ENCODE measurements around the gene ESRRG.

ESRRG gene

GRCh38 chr1:216499581-216500272 is 223.5 kb downstream of the ESRRG start:
- DNase-seq, result no peak

- DNase-seq, result no peak
Observed at GRCh38 chr1:216498277-216498676, 225.0 kb downstream of the ESRRG start.

- DNase-seq, result no peak
Observed at GRCh38 chr1:216485042-216485441, 238.2 kb downstream of the ESRRG start.

GRCh38 chr1:216483672-216484401 is 239.4 kb downstream of the ESRRG start:
- DNase-seq, result no peak

GRCh38 chr1:216482620-216483019 is 240.6 kb downstream of the ESRRG start:
- DNase-seq, result no peak

GRCh38 chr1:216478238-216478637 is 245.0 kb downstream of the ESRRG start:
- DNase-seq, result no peak

- no peak for DNase-seq
Observed at GRCh38 chr1:216476341-216476740, 246.9 kb downstream of the ESRRG start.

GRCh38 chr1:216475659-216476276 is 247.5 kb downstream of the ESRRG start:
- no peak for DNase-seq

- no peak for DNase-seq
Observed at GRCh38 chr1:216466162-216466801, 256.9 kb downstream of the ESRRG start.

- no peak for DNase-seq
Observed at GRCh38 chr1:216464489-216464888, 258.7 kb downstream of the ESRRG start.

- DNase-seq, result no peak
Observed at GRCh38 chr1:216462066-216462775, 261.0 kb downstream of the ESRRG start.

GRCh38 chr1:216461466-216461865 is 261.8 kb downstream of the ESRRG start:
- DNase-seq, result no peak

GRCh38 chr1:216459651-216460207 is 263.5 kb downstream of the ESRRG start:
- no peak for DNase-seq

GRCh38 chr1:216458812-216459211 is 264.4 kb downstream of the ESRRG start:
- DNase-seq, result no peak

- no peak for DNase-seq
Observed at GRCh38 chr1:216457356-216457755, 265.9 kb downstream of the ESRRG start.

GRCh38 chr1:216456682-216457081 is 266.5 kb downstream of the ESRRG start:
- no peak for DNase-seq

- no peak for DNase-seq
Observed at GRCh38 chr1:216453777-216454176, 269.5 kb downstream of the ESRRG start.

Measured in NCI-H446 treated with DMSO at 0.1 percent for 48 hours (cell line).